Smooth muscle cell (in vitro differentiated cells): ENCODE data around the gene RPL10. TPM values are rescaled to one million over a fixed set of nuclear protein-coding genes. Genes with fewer than 3 reads are reported as not detected.

Experiments
- DNase-seq: peaks from one replicate; lab custom pipeline; 2025; ENCODE audit not compliant: unreplicated experiment; lab: John Stamatoyannopoulos, UW
- H2AFZ ChIP-seq: fragments of 200-600 bp; sonication (generic); 2 replicates; pipeline ENCODE4 v1.6.0; 2016; ENCODE audit warnings: antibody characterized with exemption, low read depth, mild to moderate bottlenecking
- H3F3A ChIP-seq: fragments of 200-600 bp; sonication (generic); 2 replicates; pipeline ENCODE4 v1.6.0; 2017; ENCODE audit warnings: antibody characterized with exemption, low read depth
- H3K27ac ChIP-seq: fragments of 200-600 bp; sonication (generic); 2 replicates; pipeline ENCODE4 v1.5.1; 2016; ENCODE audit warnings: low read depth, mild to moderate bottlenecking
- H3K27me3 ChIP-seq: fragments of 200-600 bp; sonication (generic); 2 replicates; pipeline ENCODE4 v1.6.1; 2016; ENCODE audit warnings: low read depth, mild to moderate bottlenecking
- H3K36me3 ChIP-seq: fragments of 200-600 bp; sonication (generic); 2 replicates; pipeline ENCODE4 v1.5.1; 2016; ENCODE audit warnings: low read depth
- H3K4me1 ChIP-seq: fragments of 200-600 bp; sonication (generic); 2 replicates; pipeline ENCODE4 v1.5.1; 2016; ENCODE audit warnings: low read depth
- H3K4me2 ChIP-seq: fragments of 200-600 bp; sonication (generic); 2 replicates; pipeline ENCODE4 v1.6.0; 2016; ENCODE audit warnings: mild to moderate bottlenecking
- H3K4me3 ChIP-seq: fragments of 200-600 bp; sonication (generic); 2 replicates; pipeline ENCODE4 v1.5.1; 2016; ENCODE audit warnings: mild to moderate bottlenecking
- H3K79me2 ChIP-seq: fragments of 200-600 bp; sonication (generic); 2 replicates; pipeline ENCODE4 v1.6.0; 2016; ENCODE audit warnings: low read depth, mild to moderate bottlenecking
- H3K9ac ChIP-seq: fragments of 200-600 bp; sonication (generic); 2 replicates; pipeline ENCODE4 v1.6.0; 2016; ENCODE audit warnings: low read depth
- H3K9me3 ChIP-seq: fragments of 200-600 bp; sonication (generic); replicated peaks from 2 replicates; pipeline ENCODE4 v1.5.1; 2016; ENCODE audit warnings: low read depth
- H4K20me1 ChIP-seq: fragments of 200-600 bp; sonication (generic); 2 replicates; pipeline ENCODE4 v1.6.0; 2016; ENCODE audit warnings: low read depth
- WGBS: methylation state at CpG from one replicate; pipeline ENCODE4 v1.1.7; 2016; ENCODE audit warnings: low lambda C conversion rate; 5-methylcytosine and 5-hydroxymethylcytosine counted together
- polyA plus RNA-seq: library from polyadenylated mRNA; unstranded; fragments of >200 nt; fragmentation: Nextera tagmentation; extraction: Ambion mirVana; gene quantifications from 2 replicates; pipeline ENCODE4 v1.2.1, GENCODE V29; 2016
- total RNA-seq: library from RNA; depleted of rRNA; stranded (reverse); fragments of >200 nt; gene quantifications from 2 replicates; pipeline ENCODE4 v1.2.3, GENCODE V29; 2014
- TF ChIP-seq, protein P1 (sequence below): fragments of 200-600 bp; sonication (generic); IDR thresholded peaks from 2 replicates; pipeline ENCODE4 v1.5.1; 2017; ENCODE audit warnings: borderline replicate concordance, mild to moderate bottlenecking, antibody characterized with exemption; ENCODE audit not compliant: insufficient read depth, poor library complexity, severe bottlenecking

Gene RPL10
- total and polyA plus RNA-seq, 2 experiments from 2014 or later: 1,314 to 3,107 TPM

DNA sequence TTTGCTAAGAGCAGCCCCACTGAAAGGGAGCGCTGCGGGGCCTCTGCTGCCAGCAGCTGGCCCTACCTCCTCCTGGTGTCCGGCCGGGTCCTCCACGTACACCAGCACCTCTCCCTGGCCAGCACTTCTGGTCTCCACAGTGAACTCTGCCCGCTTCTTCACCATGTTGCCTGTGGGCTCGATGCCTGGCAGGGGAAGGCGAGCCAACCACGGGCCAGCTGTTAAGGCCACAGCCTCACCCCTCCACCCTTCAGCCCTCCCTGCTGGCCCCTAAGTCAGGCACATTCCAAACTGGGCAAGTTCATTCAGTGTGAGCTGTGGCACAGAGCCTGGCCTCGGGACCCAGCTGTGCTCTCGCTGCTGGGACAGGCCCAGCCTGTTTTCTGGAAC is 31.5 kb upstream of the RPL10 start:
- Histone ChIP-seq H3K79me2 (peaks cover 58% of the 10 kb centered on the region), H2AFZ (no peak overlapping the region), H3K27ac (peak overlapping the region; percentile 99), H3K4me2 (peak overlapping the region; percentile 31), H3K36me3 (no peaks in the 10 kb centered on the region), H3K27me3 (no peaks in the 10 kb centered on the region), H4K20me1 (peaks cover 86% of the 10 kb centered on the region), H3F3A (peaks cover 6% of the 10 kb centered on the region), H3K4me1 (no peaks in the 10 kb centered on the region), H3K9me3 (no peaks in the 10 kb centered on the region), H3K4me3 (no peak overlapping the region), H3K9ac (no peak overlapping the region)
- no peak for DNase-seq
- TF ChIP-seq, protein P1, sequence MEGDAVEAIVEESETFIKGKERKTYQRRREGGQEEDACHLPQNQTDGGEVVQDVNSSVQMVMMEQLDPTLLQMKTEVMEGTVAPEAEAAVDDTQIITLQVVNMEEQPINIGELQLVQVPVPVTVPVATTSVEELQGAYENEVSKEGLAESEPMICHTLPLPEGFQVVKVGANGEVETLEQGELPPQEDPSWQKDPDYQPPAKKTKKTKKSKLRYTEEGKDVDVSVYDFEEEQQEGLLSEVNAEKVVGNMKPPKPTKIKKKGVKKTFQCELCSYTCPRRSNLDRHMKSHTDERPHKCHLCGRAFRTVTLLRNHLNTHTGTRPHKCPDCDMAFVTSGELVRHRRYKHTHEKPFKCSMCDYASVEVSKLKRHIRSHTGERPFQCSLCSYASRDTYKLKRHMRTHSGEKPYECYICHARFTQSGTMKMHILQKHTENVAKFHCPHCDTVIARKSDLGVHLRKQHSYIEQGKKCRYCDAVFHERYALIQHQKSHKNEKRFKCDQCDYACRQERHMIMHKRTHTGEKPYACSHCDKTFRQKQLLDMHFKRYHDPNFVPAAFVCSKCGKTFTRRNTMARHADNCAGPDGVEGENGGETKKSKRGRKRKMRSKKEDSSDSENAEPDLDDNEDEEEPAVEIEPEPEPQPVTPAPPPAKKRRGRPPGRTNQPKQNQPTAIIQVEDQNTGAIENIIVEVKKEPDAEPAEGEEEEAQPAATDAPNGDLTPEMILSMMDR: no peak
- 92% methylated on average over 11 of the region's 11 CpGs for WGBS

DNA sequence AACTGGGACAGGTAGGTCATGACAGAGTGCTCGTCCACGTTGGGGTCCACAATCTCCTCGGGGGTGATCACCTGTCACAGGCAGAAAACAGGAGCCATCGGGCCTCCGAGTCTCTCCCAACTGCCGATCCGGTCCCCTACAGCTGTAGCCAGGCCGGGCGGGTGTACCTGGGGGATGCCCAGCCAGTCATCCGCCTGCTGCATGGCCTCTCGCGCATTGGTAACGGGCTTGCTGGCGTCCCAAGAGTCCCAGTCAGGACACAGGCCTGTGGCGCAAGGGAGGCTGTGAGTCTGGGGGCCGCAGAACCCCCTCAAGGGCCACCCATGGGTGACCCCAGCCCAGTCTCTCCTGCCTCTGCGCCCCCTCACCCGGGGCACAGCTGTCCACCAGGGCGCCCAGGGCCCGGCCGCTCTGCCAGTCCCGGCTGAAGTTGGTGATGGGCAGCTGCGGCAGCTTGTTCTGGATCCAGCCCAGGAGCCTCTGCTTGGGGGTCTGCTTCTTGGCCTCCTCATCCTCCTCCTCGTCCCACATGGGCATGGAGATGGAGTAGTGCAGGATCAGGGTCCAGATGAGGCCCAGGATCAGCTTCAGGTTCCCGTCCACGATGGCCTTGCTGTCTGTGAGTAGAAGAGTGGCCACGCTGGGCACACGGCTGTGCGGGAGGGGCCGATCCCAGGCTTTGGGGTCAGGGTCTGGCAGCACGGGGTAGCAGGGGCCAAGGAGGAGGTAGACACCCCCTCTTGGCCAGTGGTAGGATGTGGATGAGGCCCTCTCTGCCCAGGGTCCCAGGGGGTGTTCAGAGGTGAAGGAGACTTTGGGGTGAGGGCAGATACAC is 30.5 kb upstream of the RPL10 start:
- Histone ChIP-seq H3K79me2 (peaks cover 68% of the 10 kb centered on the region), H3K9ac (peak overlapping the region; percentile 94), H3K4me2 (peak overlapping the region; percentile 80), H3F3A (peaks cover 6% of the 10 kb centered on the region), H2AFZ (no peak overlapping the region), H4K20me1 (peaks cover 76% of the 10 kb centered on the region), H3K36me3 (no peaks in the 10 kb centered on the region), H3K9me3 (no peaks in the 10 kb centered on the region), H3K27me3 (no peaks in the 10 kb centered on the region), H3K27ac (peak overlapping the region; percentile 99), H3K4me3 (no peak overlapping the region), H3K4me1 (no peaks in the 10 kb centered on the region)
- DNase-seq: no peak
- WGBS: 91% methylated on average over 29 of the region's 31 CpGs
- TF ChIP-seq, protein P1: no peak

DNA sequence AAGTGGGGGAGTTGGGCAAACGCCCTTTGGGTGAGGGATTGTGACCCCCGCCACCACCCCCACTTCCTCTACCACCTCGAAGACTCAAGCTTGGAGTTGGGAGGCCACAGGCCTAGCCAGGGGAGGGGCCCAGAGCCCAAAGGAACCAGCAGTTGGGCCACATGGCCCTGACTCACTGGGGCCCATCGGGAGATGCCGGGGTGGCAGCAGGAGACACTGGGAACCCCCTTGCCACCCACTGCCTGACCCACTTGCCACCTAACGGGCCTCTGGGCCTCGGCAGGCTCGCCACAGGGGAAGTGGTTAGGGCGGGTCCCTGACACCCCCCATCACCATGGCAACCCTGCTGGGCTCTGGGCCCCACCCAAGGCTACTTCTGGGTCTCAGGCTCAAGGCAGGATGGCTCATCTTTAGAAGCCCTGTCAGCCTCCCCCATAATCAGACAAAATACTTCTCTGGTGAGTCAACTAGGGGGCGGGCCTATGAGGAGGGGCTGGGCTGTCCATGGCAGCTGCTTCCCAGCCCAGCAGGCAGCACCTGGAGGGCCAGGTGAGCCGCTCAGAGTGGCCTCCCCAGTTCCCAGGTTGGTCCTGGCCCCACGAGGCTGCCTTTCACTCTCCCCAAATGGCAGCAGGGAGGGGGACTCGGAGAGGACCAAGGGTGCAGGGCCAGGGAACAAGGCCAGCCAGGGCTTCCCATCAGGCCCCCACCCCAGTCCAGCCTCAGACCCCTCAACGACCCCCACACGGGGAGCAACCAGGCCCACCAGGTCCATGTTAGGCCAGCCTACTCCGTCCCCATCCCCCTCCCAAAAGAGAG is 29.3 kb upstream of the RPL10 start:
- Histone ChIP-seq H2AFZ (no peak overlapping the region), H3K4me3 (peak overlapping the region; percentile 76), H3F3A (peaks cover 6% of the 10 kb centered on the region), H4K20me1 (peaks cover 65% of the 10 kb centered on the region), H3K9ac (peak overlapping the region; percentile 94), H3K9me3 (no peaks in the 10 kb centered on the region), H3K27me3 (no peaks in the 10 kb centered on the region), H3K27ac (peak overlapping the region; percentile 99), H3K36me3 (no peaks in the 10 kb centered on the region), H3K4me2 (peak overlapping the region; percentile 80), H3K4me1 (no peaks in the 10 kb centered on the region), H3K79me2 (peaks cover 67% of the 10 kb centered on the region)
- peak; percentile 38 for DNase-seq
- TF ChIP-seq, protein P1: no peak
- WGBS: 57% methylated on average over 10 of the region's 16 CpGs
